Rectal smooth muscle tissue (tissue), 1 donor: Measurements from ENCODE around the gene P2RX2.

ENCODE experiments used
- H3K27ac ChIP-seq: one replicate; pipeline ENCODE4 v1.7.0; 2013; ENCODE audit warnings: low read depth, low read length, inconsistent platforms
- H3K27me3 ChIP-seq: one replicate; pipeline ENCODE4 v1.7.0; 2013; ENCODE audit warnings: low read length; ENCODE audit not compliant: control insufficient read depth, insufficient read depth
- H3K36me3 ChIP-seq: one replicate; pipeline ENCODE4 v1.7.0; 2013; ENCODE audit warnings: low read length; ENCODE audit not compliant: control insufficient read depth, insufficient read depth
- H3K4me1 ChIP-seq: one replicate; pipeline ENCODE4 v1.7.0; 2013; ENCODE audit warnings: low read length; ENCODE audit not compliant: control insufficient read depth, insufficient read depth
- H3K4me3 ChIP-seq: one replicate; pipeline ENCODE4 v1.7.0; 2013; ENCODE audit warnings: low read length
- H3K9ac ChIP-seq: one replicate; pipeline ENCODE4 v1.7.0; 2013; ENCODE audit warnings: low read length

Gene P2RX2

DNA sequence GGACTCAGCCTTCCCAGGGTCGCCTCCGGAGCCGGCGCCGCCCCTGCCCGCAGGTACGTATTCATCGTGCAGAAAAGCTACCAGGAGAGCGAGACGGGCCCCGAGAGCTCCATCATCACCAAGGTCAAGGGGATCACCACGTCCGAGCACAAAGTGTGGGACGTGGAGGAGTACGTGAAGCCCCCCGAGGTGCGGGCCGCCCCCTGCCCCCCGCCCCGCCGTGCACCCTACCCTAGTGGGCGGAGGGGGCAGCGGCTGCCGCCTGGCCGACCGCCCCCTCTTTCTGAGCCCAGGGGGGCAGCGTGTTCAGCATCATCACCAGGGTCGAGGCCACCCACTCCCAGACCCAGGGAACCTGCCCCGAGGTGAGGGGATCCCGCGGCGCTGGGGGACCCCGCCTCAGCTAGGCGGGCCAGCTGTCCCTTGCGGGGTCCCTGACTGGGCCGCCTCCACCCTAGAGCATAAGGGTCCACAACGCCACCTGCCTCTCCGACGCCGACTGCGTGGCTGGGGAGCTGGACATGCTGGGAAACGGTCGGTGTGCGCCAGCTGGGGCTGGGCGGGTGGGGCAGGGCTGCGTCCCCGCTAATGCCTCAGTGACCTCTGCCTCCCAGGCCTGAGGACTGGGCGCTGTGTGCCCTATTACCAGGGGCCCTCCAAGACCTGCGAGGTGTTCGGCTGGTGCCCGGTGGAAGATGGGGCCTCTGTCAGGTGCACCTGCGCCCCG lies 973 bp downstream of the P2RX2 start:
- Histone ChIP-seq H3K4me1 (peaks cover 2% of the 10 kb centered on the region), H3K27ac (no peak overlapping the region), H3K9ac (no peak overlapping the region), H3K36me3 (no peaks in the 10 kb centered on the region), H3K27me3 (peaks cover 11% of the 10 kb centered on the region), H3K4me3 (no peak overlapping the region)

DNA sequence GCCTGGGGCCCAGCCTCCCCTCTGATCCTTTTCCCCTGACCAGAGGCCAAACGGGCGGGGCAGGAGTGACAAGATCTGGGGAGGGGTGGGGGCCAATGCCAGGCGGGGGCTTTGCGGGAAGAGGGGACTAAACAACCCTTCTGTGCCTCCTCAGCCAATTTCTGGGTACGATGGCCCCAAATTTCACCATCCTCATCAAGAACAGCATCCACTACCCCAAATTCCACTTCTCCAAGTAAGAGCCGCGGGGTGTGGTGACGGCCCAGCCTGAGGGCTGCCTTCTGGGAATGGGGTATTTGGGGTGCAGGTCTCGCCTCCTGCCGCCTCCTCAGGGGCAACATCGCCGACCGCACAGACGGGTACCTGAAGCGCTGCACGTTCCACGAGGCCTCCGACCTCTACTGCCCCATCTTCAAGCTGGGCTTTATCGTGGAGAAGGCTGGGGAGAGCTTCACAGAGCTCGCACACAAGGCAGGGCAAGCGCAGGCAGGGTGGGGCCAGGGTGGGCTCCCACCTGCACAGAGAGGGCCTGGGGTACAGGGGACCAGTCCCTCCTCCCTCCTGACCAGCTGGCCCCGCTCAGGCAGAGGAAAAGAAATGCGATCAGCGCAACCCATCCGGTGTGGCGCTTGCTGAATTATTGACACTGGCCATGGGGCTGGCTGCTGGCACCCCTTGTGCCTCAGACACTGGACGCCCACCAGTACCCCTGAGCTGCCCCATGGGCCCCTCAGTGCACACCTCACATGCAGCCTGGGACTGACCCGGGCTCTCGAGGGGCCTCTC lies 1.7 kb downstream of the P2RX2 start:
- H3K9ac ChIP-seq: no peak overlapping the region
- no peaks in the 10 kb centered on the region for H3K4me1 ChIP-seq
- peaks cover 5% of the 10 kb centered on the region for H3K36me3 ChIP-seq
- no peak overlapping the region for H3K27ac ChIP-seq
- H3K27me3 ChIP-seq: peaks cover 7% of the 10 kb centered on the region
- no peak overlapping the region for H3K4me3 ChIP-seq

DNA sequence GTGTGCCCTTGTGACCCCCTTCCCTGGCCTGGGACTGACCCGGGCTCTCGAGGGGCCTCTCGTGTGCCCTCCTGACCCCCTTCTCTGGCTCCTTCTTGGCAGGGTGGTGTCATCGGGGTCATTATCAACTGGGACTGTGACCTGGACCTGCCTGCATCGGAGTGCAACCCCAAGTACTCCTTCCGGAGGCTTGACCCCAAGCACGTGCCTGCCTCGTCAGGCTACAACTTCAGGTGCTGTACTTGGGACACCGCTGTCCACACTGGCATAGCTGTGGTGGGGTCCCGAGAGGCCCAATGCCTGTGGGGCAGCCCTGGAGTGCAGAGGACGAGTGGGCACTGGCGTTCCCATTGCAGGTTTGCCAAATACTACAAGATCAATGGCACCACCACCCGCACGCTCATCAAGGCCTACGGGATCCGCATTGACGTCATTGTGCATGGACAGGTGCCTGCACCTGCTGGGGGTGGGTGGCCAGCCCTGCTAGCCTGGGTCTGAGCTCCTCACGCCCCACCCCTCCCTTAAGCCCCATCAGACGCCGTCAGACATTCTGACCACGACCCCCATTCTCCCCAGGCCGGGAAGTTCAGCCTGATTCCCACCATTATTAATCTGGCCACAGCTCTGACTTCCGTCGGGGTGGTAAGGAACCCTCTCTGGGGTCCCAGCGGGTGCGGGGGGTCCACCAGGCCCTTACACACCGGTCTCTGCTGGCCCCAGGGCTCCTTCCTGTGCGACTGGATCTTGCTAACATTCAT lies 2.5 kb downstream of the P2RX2 start:
- Histone ChIP-seq H3K9ac (no peak overlapping the region), H3K4me1 (no peaks in the 10 kb centered on the region), H3K27me3 (peaks cover under 1% of the 10 kb centered on the region), H3K4me3 (no peak overlapping the region), H3K27ac (no peak overlapping the region), H3K36me3 (peaks cover 11% of the 10 kb centered on the region)

DNA sequence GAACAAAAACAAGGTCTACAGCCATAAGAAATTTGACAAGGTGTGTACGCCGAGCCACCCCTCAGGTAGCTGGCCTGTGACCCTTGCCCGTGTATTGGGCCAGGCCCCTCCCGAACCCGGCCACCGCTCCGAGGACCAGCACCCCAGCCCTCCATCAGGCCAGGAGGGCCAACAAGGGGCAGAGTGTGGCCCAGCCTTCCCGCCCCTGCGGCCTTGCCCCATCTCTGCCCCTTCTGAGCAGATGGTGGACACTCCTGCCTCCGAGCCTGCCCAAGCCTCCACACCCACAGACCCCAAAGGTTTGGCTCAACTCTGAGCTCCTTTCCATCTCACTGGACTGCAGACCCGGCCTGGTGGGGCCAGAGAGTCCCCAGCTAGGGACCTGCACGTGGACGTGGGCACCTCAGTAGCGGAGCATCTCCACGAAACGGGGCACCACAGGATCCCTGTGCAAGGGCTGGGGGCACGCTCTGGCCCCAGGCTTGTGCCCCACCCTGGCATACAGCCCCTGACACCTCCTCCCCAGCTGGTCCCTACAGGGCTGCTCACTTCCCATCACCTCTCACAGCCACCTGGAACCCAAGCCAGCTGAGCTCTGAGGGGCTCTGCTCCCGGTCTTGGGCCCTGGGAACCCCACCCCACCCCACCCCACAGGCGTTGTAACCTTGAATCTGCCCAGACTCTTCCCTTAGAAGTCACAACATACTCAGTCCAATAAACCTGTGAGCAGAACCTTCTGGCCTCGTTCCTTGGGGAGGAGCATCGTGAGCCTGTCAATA lies 3.3 kb downstream of the P2RX2 start:
- Histone ChIP-seq H3K4me3 (no peak overlapping the region), H3K9ac (no peak overlapping the region), H3K27me3 (no peaks in the 10 kb centered on the region), H3K36me3 (peaks cover 11% of the 10 kb centered on the region), H3K27ac (no peak overlapping the region), H3K4me1 (no peaks in the 10 kb centered on the region)

DNA sequence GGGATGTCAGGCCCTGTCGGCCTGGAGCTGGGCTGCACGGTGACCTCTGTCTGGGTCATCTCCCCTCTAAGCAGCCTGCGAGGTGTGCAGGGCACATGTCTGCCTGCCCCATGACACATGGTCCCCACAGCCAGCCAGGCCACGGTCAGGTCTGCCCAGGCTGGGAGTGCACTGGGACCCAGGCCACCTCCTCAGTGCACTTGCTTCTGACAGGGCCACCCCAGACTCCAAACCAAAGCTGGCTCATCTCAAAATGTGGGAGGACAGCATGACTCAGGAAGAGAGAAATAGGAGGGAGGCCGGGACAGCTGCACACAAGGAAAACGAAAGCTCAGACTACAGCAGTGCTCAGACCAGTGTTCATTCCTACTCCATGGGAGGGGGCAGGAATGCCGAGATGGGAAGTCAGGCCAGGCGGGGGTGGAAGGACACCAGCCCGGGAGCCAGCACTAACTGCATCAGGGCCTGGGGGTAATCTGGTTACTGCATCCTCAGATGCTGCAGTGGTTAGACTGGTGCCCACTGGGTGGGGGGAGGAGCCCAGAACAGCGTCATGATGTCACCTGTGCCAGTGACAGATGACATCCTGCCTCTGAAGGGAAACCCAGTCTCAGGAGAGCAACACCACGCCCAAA lies 4.0 kb downstream of the P2RX2 start:
- no peak overlapping the region for H3K27ac ChIP-seq
- H3K4me3 ChIP-seq: no peak overlapping the region
- H3K9ac ChIP-seq: no peak overlapping the region

DNA sequence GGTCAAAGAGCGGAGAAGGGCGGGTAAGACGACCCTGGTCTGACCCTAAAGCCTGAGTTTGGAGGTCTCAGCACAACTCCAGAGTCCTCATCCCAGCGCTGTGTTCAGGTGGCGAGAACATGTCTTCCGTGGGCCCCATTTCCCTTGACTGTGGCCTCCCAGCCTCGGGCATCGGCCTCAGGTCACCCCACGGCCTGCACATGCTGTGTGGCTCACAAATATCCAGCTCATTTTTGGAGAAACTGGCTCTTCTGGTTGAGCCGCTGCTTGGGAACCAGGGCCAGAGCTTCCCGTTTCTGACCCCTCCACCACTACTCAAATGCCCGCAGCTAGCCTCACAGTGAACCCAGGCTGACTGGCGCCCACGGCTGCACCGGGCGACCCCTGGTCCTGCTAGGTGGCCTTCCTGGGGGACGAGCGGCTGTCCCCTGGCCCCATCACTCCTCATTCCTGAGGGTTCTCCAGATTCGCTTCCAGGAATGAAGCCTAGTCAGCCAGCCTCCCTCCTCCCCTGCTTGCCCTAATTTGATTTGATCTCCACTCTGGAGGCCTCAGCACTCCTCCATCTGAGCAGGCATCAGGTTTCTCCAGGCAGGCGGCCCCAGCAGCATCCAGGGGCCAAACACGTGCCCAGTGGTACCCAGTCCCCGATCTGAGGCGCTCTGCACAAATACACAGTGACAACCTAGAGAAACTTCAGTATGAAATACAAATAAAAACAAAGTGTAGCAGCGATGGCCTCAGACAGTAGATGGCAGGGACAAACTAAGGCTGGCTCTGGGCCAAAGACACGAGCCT lies 4.7 kb downstream of the P2RX2 start:
- Histone ChIP-seq H3K4me1 (no peaks in the 10 kb centered on the region), H3K9ac (no peak overlapping the region), H3K4me3 (no peak overlapping the region), H3K36me3 (peaks cover 11% of the 10 kb centered on the region), H3K27ac (no peak overlapping the region), H3K27me3 (no peaks in the 10 kb centered on the region)

More for the DNA sequence above, 4.0 kb downstream of the P2RX2 start:
- H3K4me1 ChIP-seq: no peaks in the 10 kb centered on the region
- H3K27me3 ChIP-seq: no peaks in the 10 kb centered on the region
- peaks cover 11% of the 10 kb centered on the region for H3K36me3 ChIP-seq

DNA sequence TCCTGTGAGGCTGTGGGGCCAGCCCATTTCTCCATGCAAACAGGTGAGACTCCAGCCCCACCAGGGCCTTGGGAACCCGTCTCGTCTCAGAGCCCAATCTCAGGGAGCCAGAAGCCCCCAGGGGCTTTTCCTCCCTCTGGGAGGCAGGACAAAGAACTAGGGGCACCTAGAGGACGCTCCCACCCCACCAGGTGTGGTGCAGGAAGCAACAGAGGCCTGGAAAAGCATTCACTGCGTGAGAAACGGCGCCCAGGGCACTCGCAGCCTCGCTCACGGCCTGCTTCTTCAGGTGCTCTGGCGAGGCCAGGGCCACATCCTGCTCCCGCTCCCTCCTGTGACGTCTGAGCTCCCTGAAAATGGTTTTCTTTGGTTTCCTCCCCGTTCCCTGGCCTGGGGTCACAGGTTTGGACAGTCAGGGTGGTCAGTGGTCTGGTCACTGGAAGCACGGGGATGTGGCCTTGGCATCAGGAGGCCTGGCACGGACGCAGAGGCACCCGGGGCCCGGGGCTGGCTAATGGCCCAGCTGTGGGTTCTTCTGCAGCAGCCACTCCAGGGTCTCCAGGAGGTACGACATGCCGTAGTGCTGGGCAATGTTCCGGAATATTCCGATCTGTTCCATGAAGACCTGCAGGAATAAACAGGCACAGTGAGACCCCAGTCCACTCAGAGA lies 5.7 kb downstream of the P2RX2 start:
- Histone ChIP-seq H3K4me1 (no peaks in the 10 kb centered on the region), H3K4me3 (no peak overlapping the region), H3K36me3 (peaks cover 11% of the 10 kb centered on the region), H3K27me3 (no peaks in the 10 kb centered on the region), H3K27ac (no peak overlapping the region), H3K9ac (no peak overlapping the region)

DNA sequence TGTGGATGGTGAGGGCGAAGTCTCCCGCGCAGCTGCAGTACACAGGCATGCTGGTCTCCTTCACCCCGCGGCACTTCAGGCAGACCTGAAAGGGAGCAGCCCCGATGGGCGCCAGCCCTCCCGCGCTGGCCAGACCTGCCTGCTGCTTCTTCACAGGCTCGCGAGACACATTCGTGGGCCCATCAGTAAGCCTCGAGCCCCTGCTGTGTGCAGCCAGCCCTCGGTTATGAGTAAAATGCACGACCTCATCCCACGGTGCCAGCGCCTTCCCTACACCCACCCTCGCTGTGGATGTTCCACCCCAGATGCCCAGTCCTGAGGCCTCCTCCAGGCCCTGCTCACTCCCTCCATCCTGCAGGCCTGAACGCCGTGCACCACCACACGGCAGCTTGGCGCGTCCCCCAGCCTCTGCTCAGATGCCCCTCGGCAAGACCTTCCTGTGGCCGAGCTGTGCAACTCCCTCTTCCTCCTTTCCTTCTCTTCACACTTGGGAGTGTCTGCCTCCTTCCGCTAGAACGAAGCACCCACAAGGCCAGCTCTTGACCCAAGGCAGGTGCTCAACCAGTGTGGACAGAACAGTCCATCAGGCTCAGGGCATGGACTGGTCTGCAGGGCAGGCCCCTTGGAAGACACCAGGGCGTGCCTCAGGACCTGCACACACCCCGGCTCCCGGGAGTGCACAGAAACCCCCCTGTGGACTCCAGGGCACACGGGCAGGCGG lies 6.5 kb downstream of the P2RX2 start:
- Histone ChIP-seq H3K27me3 (no peaks in the 10 kb centered on the region), H3K4me1 (no peaks in the 10 kb centered on the region), H3K9ac (no peak overlapping the region), H3K36me3 (peaks cover 11% of the 10 kb centered on the region), H3K27ac (no peak overlapping the region), H3K4me3 (no peak overlapping the region)

DNA sequence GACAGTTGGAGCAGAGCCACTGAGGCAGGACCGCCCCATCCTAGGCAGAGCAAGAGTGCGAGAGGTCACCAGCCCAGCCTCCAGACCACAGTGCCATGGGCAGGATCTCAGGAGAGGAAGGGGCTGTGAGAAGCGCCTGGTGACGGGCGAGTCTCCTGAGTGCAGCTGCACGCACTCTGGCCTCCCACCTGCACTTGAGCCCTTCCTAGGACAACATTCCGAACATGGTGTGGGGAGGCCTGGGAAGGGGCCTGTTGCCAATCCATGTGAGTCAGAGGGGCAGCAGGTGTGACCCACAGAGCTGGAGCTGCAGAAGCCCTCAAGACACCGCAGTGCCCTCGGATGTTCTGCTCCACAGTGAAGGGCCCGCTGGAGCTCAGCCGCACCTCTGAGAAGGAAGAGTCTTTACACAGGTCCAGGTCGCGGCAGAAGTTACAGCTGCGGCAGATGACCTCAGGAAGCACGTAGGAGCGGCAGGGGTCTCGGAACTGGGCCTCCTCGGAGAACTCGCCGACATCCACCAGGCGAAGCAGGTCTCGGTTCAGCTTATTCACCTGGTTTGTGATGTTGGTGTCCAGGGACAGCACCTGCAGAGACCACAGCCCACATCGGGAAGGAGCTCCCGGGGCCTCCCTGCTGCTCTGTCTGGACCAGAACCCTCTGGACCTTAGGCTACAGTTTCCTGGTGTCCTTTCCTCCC lies 7.3 kb downstream of the P2RX2 start:
- no peak overlapping the region for H3K4me3 ChIP-seq
- H3K36me3 ChIP-seq: peaks cover 11% of the 10 kb centered on the region
- no peak overlapping the region for H3K9ac ChIP-seq
- no peaks in the 10 kb centered on the region for H3K27me3 ChIP-seq
- no peaks in the 10 kb centered on the region for H3K4me1 ChIP-seq
- H3K27ac ChIP-seq: no peak overlapping the region

DNA sequence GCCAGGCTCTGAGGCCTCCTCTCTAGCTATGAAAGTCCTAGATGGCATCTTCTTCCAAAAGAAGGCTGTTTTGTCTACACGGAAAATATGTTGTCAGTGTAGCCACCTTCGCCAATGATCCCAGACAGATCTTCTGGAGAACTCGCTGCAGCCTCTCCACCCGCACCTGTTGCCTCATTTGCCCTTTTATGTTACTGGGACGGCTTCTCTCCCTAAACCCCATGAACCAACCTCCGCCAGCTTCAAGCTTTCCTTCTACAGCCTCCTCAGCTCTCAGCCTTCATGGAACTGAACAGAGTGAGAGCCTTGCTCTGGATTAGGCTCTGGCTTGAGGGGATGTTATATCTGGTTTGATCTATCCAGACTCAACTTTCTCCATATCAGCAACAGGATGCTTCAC lies 10.8 kb downstream of the P2RX2 start:
- Histone ChIP-seq H3K9ac (no peak overlapping the region), H3K36me3 (peaks cover 31% of the 10 kb centered on the region), H3K4me3 (no peak overlapping the region), H3K4me1 (no peaks in the 10 kb centered on the region), H3K27ac (no peak overlapping the region), H3K27me3 (no peaks in the 10 kb centered on the region)
